ENCODE measurements around the gene PHACTR4.
"Not testable (repeated sequence)": the region's sequence is repeated elsewhere in the genome, so short reads cannot be mapped to it uniquely, and the experiment has no call there.

Gene PHACTR4

GRCh38 chr1:28537457-28538199, 168.1 kb downstream of the PHACTR4 start:
- H3K4me2 ChIP-seq (ENCODE audit: low read length) = no peak overlapping the region
- no peaks in the 10 kb centered on the region for H3K4me1 ChIP-seq (ENCODE audit: control insufficient read depth, low read length)
- no peaks in the 10 kb centered on the region for H3K9me2 ChIP-seq (replicated peaks; ENCODE audit: control insufficient read depth, low read length)
- no peaks in the 10 kb centered on the region for H3K79me2 ChIP-seq (ENCODE audit: control insufficient read depth, low read length)
- TF ChIP-seq, protein P1, sequence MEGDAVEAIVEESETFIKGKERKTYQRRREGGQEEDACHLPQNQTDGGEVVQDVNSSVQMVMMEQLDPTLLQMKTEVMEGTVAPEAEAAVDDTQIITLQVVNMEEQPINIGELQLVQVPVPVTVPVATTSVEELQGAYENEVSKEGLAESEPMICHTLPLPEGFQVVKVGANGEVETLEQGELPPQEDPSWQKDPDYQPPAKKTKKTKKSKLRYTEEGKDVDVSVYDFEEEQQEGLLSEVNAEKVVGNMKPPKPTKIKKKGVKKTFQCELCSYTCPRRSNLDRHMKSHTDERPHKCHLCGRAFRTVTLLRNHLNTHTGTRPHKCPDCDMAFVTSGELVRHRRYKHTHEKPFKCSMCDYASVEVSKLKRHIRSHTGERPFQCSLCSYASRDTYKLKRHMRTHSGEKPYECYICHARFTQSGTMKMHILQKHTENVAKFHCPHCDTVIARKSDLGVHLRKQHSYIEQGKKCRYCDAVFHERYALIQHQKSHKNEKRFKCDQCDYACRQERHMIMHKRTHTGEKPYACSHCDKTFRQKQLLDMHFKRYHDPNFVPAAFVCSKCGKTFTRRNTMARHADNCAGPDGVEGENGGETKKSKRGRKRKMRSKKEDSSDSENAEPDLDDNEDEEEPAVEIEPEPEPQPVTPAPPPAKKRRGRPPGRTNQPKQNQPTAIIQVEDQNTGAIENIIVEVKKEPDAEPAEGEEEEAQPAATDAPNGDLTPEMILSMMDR (IDR thresholded peaks at IDR 0.05; ENCODE audit: low read depth, low read length, poor library complexity, severe bottlenecking) = no peak
- TF ChIP-seq EZH2phosphoT487 (IDR thresholded peaks at IDR 0.05; ENCODE audit: borderline replicate concordance, low read length) = no peak
- no peak overlapping the region for H3K4me3 ChIP-seq (ENCODE audit: low read length)
- peaks cover 12% of the 10 kb centered on the region for H3F3A ChIP-seq (ENCODE audit: control insufficient read depth, insufficient read depth)
- H3K27ac ChIP-seq (ENCODE audit: low read depth, low read length) = no peak overlapping the region
- H4K20me1 ChIP-seq (ENCODE audit: control insufficient read depth, insufficient read depth, low read depth, low read length) = no peaks in the 10 kb centered on the region
- H3K27me3 ChIP-seq (ENCODE audit: control insufficient read depth, low read length) = no peaks in the 10 kb centered on the region
- no peaks in the 10 kb centered on the region for H3K9me3 ChIP-seq (ENCODE audit: control insufficient read depth, insufficient read depth, low read length)
- peaks cover 53% of the 10 kb centered on the region for H3K36me3 ChIP-seq (ENCODE audit: control insufficient read depth, low read length)

DNA sequence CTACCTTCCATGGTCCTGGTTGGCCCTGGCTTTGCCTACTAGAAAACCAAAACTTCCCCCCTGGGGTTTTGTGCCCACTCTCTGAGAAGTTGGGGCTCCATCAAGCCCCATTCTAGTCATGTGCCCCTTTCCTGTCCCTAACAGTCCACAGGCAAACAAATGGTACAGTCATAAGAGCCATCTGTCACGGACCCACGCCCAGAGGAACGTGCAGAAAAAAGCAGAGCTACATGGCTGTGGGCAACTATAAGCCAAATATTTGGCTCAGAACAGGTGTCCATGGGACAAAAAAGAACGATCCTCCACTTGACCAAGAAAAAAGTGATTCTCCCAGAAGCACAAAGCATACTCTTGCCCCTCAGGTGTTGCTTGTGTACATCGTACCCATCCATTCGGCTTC, 168.7 kb downstream of the PHACTR4 start:
- H3F3A ChIP-seq (ENCODE audit: control insufficient read depth, insufficient read depth) = peaks cover 12% of the 10 kb centered on the region
- H3K9me3 ChIP-seq (ENCODE audit: control insufficient read depth, insufficient read depth, low read length) = no peaks in the 10 kb centered on the region
- no peak overlapping the region for H3K4me2 ChIP-seq (ENCODE audit: low read length)
- no peaks in the 10 kb centered on the region for H4K20me1 ChIP-seq (ENCODE audit: control insufficient read depth, insufficient read depth, low read depth, low read length)
- H3K27me3 ChIP-seq (ENCODE audit: control insufficient read depth, low read length) = no peaks in the 10 kb centered on the region
- H3K36me3 ChIP-seq (ENCODE audit: control insufficient read depth, low read length) = peaks cover 49% of the 10 kb centered on the region
- no peak overlapping the region for H3K27ac ChIP-seq (ENCODE audit: low read depth, low read length)
- H3K4me1 ChIP-seq (ENCODE audit: control insufficient read depth, low read length) = no peaks in the 10 kb centered on the region
- TF ChIP-seq, protein P1 (IDR thresholded peaks at IDR 0.05; ENCODE audit: low read depth, low read length, poor library complexity, severe bottlenecking) = no peak
- TF ChIP-seq EZH2phosphoT487 (IDR thresholded peaks at IDR 0.05; ENCODE audit: borderline replicate concordance, low read length) = no peak
- H3K4me3 ChIP-seq (ENCODE audit: low read length) = no peak overlapping the region
- H3K9me2 ChIP-seq (replicated peaks; ENCODE audit: control insufficient read depth, low read length) = no peaks in the 10 kb centered on the region
- no peaks in the 10 kb centered on the region for H3K79me2 ChIP-seq (ENCODE audit: control insufficient read depth, low read length)

GRCh38 chr1:28540651-28541050, 171.1 kb downstream of the PHACTR4 start:
- Histone ChIP-seq H3K79me2 (ENCODE audit: control insufficient read depth, low read length) (no peaks in the 10 kb centered on the region), H3K27me3 (ENCODE audit: control insufficient read depth, low read length) (no peaks in the 10 kb centered on the region), H3K4me2 (ENCODE audit: low read length) (no peak overlapping the region), H3K4me1 (ENCODE audit: control insufficient read depth, low read length) (no peaks in the 10 kb centered on the region), H3K9me2 (replicated peaks; ENCODE audit: control insufficient read depth, low read length) (no peaks in the 10 kb centered on the region), H4K20me1 (ENCODE audit: control insufficient read depth, insufficient read depth, low read depth, low read length) (no peaks in the 10 kb centered on the region), H3F3A (ENCODE audit: control insufficient read depth, insufficient read depth) (peaks cover 12% of the 10 kb centered on the region), H3K9me3 (ENCODE audit: control insufficient read depth, insufficient read depth, low read length) (no peaks in the 10 kb centered on the region), H3K36me3 (ENCODE audit: control insufficient read depth, low read length) (peaks cover 36% of the 10 kb centered on the region), H3K27ac (ENCODE audit: low read depth, low read length) (no peak overlapping the region), H3K4me3 (ENCODE audit: low read length) (no peak overlapping the region)
- no peak for TF ChIP-seq EZH2phosphoT487 (IDR thresholded peaks at IDR 0.05; ENCODE audit: borderline replicate concordance, low read length)
- TF ChIP-seq, protein P1 (IDR thresholded peaks at IDR 0.05; ENCODE audit: low read depth, low read length, poor library complexity, severe bottlenecking) = no peak

GRCh38 chr1:28541414-28542015, 172.0 kb downstream of the PHACTR4 start:
- H3K27ac ChIP-seq (ENCODE audit: low read depth, low read length); H3K4me1 ChIP-seq (ENCODE audit: control insufficient read depth, low read length); H3K79me2 ChIP-seq (ENCODE audit: control insufficient read depth, low read length); H3K4me3 ChIP-seq (ENCODE audit: low read length); H3K9me2 ChIP-seq (replicated peaks; ENCODE audit: control insufficient read depth, low read length); H3K27me3 ChIP-seq (ENCODE audit: control insufficient read depth, low read length); H3K9me3 ChIP-seq (ENCODE audit: control insufficient read depth, insufficient read depth, low read length); H3K4me2 ChIP-seq (ENCODE audit: low read length); H4K20me1 ChIP-seq (ENCODE audit: control insufficient read depth, insufficient read depth, low read depth, low read length): not testable (repeated sequence)
- Histone ChIP-seq H3F3A (ENCODE audit: control insufficient read depth, insufficient read depth) (peaks cover 12% of the 10 kb centered on the region), H3K36me3 (ENCODE audit: control insufficient read depth, low read length) (peaks cover 27% of the 10 kb centered on the region)

Measured in DOHH2 (cell line).